NCI-H1048 (cell line): Measurements from ENCODE around the gene FEV.

Experiments
- DNase-seq: peaks from one replicate; lab custom pipeline; 2025; lab: John Stamatoyannopoulos, UW

The FEV gene

GRCh38 chr2:219017201-219017931 lies 32.4 kb upstream of the FEV start:
- no peak for DNase-seq

DNA sequence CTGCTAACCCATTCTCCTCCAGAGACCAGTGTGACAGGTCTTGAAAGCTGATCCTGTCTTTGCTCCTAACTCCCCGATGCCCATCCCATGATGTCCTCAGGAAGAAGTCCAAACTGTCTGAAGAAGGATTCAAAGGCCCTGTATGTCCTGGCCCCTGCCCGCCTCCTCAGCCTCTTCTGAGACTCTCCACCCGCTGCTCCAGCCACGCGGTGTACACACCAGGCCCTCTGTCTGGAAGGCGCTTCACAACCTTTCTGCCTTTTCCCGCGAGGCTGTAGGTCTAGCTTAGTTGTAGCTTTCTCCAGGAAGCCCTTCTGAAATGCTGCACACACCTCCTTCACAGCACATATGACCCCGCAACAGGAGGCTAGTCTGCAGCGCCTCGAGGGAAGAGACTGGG lies 31.7 kb upstream of the FEV start:
- no peak for DNase-seq

DNA sequence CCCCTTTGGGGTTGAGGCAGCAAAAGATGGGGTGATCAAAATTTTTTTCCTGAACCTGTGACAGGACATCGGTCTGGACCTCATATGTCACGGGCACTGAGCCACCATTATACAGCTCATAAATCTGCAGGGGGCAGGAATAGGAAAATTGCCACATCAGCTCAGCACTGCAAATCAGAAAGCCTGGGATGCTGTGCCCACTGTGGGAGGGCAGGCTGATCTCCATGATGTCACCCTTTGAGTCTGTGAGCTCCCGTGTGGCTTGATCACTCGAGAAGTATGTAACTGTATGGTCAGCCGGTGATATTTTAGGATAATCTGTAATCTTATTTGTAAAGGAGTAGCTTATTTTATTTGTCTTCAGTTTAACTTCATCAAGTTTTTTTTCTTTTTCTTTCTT lies 25.9 kb upstream of the FEV start:
- no peak for DNase-seq

DNA sequence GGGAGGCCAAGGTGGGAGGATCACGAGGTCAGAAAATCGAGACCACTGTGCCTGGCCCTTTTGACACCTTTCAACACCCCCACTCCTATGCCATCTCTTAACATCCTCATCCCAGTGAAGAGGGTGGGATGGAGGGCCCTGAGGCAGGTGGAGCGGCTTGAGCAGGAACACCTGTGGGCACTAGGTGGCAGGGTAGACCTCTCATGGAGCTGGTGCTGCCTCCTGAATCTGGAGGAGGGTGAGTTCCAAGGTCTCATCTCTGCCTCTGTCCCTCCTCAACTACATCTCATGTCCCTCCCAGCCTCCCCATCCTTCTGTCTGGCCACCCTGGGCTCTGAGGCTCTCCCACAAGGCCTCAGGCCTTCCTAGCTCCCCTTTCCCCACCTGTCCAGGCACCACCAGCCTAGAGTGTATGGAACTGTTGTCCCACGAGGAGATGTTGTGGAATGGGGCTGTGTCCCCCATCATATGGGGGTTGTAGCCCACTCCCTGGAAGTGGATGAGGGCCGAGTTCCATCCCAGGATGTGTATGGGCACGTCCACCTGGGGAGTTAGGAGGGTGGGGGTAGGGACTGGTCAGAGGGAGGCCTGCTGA lies 25.3 kb upstream of the FEV start:
- DNase-seq, result no peak

- no peak for DNase-seq
These were observed 24.3 kb upstream of the FEV start for GRCh38 chr2:219009294-219009693.

DNA sequence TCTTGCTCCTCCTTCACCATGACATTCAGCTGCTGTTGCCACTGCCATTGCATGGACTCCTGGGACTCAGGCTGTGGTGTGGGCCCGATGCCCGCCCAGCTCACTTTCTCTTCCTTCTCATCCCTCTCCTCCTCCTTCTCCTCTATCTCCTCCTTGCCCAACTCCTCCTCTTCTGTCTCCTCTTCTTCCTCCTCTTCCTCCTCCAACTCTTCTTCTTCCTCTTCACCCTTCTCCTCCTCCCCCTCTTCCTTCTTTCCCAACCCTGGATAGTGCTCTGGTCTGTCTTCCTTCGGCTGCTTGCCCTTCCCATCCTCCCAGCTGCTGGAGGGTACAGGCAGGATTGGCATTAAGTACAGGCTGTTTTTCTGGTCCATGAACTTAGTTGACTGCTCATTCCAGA lies 19.0 kb upstream of the FEV start:
- DNase-seq, result no peak

- no peak for DNase-seq
These were observed 18.3 kb upstream of the FEV start for GRCh38 chr2:219003267-219003634.

DNA sequence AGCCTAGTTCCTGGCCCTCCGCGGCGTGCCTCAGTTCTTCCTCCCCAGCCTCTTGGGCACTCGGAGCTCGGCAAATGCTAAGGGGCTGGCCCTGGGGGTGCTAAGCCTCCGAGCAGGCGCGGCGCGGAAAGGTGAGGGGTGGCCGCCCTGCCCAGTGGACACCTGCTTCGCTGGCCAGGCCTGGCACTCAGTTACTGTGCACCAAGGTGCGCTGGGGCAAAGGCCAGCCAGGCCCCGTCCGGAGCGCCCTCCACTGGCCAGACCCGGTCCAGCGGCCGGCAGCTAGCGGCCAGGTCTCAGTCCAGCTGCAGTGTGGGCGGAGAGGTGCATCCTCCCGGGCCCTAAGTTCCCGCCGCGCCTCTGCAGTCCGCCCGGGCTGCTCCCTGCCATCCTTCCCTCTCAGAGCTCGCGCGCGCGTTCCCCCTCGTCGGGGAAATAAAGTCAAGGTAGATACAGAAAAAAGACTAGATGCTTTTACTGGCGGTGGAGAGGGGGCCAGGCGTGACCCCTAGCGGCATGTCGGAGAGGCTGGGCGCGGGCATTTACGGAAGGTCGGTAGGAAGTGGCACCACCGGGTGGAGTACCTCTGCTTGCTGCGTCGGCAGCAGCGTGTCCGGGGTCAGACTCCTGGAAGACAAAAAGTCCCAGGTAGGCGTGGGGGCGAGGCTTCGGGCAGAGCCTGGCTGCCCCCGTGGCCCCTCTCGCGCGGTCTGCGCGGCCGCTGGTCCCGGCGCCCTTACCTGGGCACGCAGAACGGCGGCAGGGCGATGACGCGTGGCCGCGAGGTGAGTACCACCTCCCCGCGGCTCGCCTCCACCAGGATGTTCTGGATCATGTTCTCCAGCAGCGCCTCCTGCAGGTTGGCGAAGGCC lies 17.6 kb upstream of the FEV start:
- DNase-seq, result no peak

DNA sequence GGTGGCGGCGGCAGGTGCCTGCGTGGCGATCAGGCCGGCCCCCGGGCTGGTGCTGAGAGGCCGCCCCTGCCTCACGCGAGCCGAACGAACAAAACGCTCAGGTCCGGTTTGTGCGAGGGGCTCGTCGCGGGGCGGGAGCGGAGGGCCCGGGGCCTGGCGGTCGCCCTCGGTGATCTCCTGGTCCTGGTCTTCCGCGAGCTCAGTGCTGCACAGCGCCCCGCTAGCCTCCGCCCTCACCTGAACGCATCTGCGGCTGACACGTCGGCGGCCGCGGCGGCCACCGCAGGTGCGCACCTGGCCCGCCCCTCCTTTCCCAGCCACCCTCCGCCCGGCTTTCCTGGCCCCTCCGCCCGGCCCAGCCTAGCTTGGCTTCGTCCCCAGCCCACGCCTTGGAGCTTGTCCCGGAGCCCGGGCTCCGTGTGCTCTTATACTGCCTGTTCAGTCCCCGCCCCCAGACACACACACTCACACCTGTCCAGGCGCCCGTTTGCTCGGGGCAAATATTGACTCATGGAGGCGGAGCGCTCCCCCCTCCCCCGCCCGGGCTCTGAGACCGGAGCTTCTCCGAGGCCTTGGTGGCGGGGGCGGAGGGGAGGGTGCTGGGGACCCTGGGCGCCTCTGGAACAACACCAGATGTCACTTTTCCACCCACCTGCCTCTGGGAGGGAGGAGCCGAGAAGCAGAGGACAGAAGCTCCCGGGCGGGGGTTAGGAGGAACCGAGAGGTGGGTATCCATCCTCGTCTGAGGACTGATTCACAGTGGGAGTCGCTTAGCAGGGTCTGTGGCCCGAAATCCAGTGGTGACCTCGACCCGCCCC lies 16.8 kb upstream of the FEV start:
- DNase-seq, result no peak

- DNase-seq, result no peak
These were observed 16.2 kb upstream of the FEV start for GRCh38 chr2:219001100-219001576.

GRCh38 chr2:219000569-219000960 lies 15.6 kb upstream of the FEV start:
- DNase-seq, result no peak

GRCh38 chr2:218999881-219000568 lies 15.0 kb upstream of the FEV start:
- DNase-seq, result no peak

- DNase-seq, result no peak
These were observed 14.3 kb upstream of the FEV start for GRCh38 chr2:218999021-218999880.

GRCh38 chr2:218998414-218999002 lies 13.5 kb upstream of the FEV start:
- DNase-seq, result no peak

DNA sequence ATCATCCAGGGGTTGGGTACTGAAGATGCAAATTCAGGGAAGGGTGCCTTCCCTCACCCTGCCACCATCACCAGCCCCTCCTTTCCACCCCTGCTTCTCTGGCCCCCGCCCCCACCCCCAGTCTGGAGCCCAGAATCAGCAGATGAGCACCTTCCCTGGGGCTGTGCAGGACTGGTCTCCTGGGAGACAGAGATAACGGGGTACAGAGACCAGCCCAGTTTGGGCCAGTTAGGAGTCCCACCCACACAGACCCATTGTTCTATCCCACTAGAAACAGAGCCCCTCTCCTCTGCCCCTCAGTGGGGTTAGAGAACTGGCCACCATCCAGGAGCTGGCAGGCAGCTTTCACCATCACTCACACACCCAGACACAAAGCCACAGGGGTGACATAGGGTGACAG lies 12.7 kb upstream of the FEV start:
- no peak for DNase-seq

GRCh38 chr2:218996937-218997336 lies 12.0 kb upstream of the FEV start:
- DNase-seq, result no peak

DNA sequence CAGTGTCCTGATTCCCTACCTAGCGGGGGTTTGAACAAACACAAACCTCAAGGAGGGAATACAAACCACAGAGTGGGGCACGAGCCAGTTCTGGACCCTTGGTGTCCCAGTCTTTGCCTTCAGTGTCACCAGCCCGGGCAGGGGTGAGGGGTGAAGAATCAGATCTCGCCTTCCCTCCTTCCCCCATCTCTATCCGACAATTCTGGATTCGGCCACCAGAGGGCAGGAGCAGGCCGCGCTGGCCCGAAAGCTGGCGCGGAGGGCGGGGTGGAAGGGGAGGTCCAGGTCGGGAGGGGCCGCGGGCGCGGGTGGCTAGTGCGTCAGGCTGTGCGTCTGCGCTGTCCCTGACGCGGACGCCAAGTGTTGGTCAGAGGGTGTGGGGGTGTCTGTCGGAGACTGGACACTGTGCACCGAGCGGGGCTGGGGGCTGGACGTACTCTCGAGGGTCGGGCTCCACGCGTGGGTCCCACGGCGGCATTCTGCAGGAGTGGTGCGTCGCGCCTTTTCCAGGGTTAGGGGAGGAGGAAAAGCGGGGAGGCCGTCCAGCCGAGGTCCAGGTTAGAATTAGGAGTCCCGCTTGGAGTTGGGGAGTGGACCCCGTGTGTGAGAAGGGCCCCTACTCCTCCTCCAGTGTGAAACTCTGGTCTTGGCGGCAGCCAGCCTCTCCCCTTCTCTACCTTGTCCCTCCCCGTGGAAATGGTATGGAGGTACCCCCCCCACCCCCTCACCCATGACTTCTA lies 11.2 kb upstream of the FEV start:
- DNase-seq, result peak; percentile 48

DNA sequence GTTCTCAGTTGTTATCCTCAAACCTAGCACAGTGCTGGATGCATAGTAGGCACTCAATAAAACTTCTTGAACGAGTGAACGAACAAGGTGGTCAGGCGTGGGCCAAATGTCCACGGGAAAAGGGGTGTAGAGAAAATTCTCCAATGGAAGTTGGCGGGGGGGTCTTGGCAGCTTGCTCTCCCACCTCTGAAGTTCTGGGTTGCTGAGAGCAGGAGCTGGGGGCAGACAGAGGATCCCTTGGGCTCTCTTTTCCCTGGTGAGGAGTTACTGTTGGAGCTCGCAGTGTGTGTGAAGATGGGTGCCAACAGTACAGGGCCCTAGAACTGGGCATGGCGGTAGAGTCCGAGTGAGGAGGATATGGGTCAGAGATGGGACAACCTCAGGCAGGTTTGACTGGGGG lies 10.6 kb upstream of the FEV start:
- no peak for DNase-seq
